Transverse colon (tissue), 4 donors: Measurements from ENCODE around the gene MLLT1.

Experiments used
- CTCF ChIP-seq, 5 experiments: fragments of 200-600 bp in 3 of 5; fragments of 450-650 bp in 2 of 5; sonication (generic) in 3 of 5; IDR thresholded peaks; 1 replicate in 2 of 5; 2 replicates in 3 of 5; pipeline ENCODE4 v1.5.1; 2016 to 2017; ENCODE audit warnings: antibody characterized with exemption in 5 of 5, inconsistent platforms in 3 of 5, mild to moderate bottlenecking in 2 of 5, moderate library complexity in 1 of 5
- EP300 ChIP-seq: sonication (generic); formaldehyde crosslinking; IDR thresholded peaks from one replicate; pipeline ENCODE4 v1.6.1; 2017; ENCODE audit warnings: antibody characterized with exemption, low read depth
- POLR2A ChIP-seq: fragments of 450-650 bp; IDR thresholded peaks from one replicate; pipeline ENCODE4 v1.6.1; 2016; ENCODE audit warnings: antibody characterized with exemption, mild to moderate bottlenecking, moderate library complexity
- POLR2AphosphoS5 ChIP-seq, 3 donors: sonication (generic); formaldehyde crosslinking; IDR thresholded peaks; one replicate each; pipeline ENCODE4 v1.6.1; 2016; ENCODE audit warnings: antibody characterized with exemption in 3 of 3

- no peak for TF ChIP-seq POLR2A
- TF ChIP-seq CTCF (IDR thresholded peaks at IDR 0.05): no peak
- no peak for TF ChIP-seq EP300
- no peak for TF ChIP-seq POLR2AphosphoS5 (IDR thresholded peaks at IDR 0.05)
These were observed 5.0 kb downstream of the MLLT1 start for GRCh38 chr19:6274756-6275155.
